Panc1 (cell line): ENCODE measurements around the gene PPARG. TPM values are rescaled to one million over a fixed set of nuclear protein-coding genes. Genes with fewer than 3 reads are reported as not detected.

Experiments
- ATAC-seq: fragments of 200-7000 bp; cut with Tn5 transposase; 2 replicates; pipeline ENCODE4 v1.9.1; 2020; ENCODE audit warnings: mild to moderate bottlenecking, moderate library complexity
- BruUV-seq: library from RNA; stranded (reverse); fragments of 400-500 nt; replicated peaks from 2 replicates; lab custom pipeline; 2021; lab: Mats Ljungman, UMichigan
- CTCF ChIA-PET: fragments of 300-600 bp; sonication (Branson Sonifier 250); formaldehyde crosslinking; loops from one replicate; lab custom pipeline; 2022; ENCODE audit warnings: antibody characterized with exemption; lab: Charles Lee
- POLR2A ChIA-PET: fragments of 300-600 bp; sonication (Branson Sonifier 250); formaldehyde crosslinking; loops from one replicate; lab custom pipeline; 2022; ENCODE audit warnings: antibody characterized with exemption; lab: Charles Lee
- DNase-seq: peaks from one replicate; pipeline ENCODE4 v3.0.0-alpha.2; 2010; ENCODE audit warnings: low read depth, low spot score
- H3K27ac ChIP-seq: 2 replicates; pipeline ENCODE4 v1.5.1; 2011; ENCODE audit warnings: mild to moderate bottlenecking, low read length, inconsistent platforms
- H3K27me3 ChIP-seq: fragments of 200-500 bp; sonication (Bioruptor generic); 2 replicates; pipeline ENCODE4 v1.6.0; 2014; ENCODE audit warnings: low read length, inconsistent platforms; ENCODE audit not compliant: control insufficient read depth, insufficient read depth
- H3K36me3 ChIP-seq: fragments of 200-500 bp; sonication (Bioruptor generic); 2 replicates; pipeline ENCODE4 v1.5.1; 2014; ENCODE audit warnings: inconsistent platforms, mild to moderate bottlenecking, low read length, moderate library complexity; ENCODE audit not compliant: control insufficient read depth, insufficient read depth
- H3K4me1 ChIP-seq: 2 replicates; pipeline ENCODE4 v1.5.1; 2011; ENCODE audit warnings: inconsistent platforms, mild to moderate bottlenecking, low read length, moderate library complexity; ENCODE audit not compliant: control insufficient read depth, insufficient read depth
- H3K4me3 ChIP-seq, 2 experiments: 2 replicates each; pipeline ENCODE4 v1.5.1; 2011 to 2012; ENCODE audit warnings: low read depth in 2 of 2, low read length in 2 of 2, mild to moderate bottlenecking in 2 of 2, inconsistent platforms in 1 of 2, moderate library complexity in 1 of 2
- H3K9me3 ChIP-seq: fragments of 200-500 bp; sonication (Bioruptor generic); 2 replicates; pipeline ENCODE4 v1.5.1; 2014; ENCODE audit warnings: low read depth, mild to moderate bottlenecking, inconsistent platforms, low read length, moderate library complexity; ENCODE audit not compliant: control insufficient read depth, insufficient read depth
- POLR2AphosphoS5 ChIP-seq: IDR thresholded peaks from 2 replicates; pipeline ENCODE4 v1.6.1; 2012; ENCODE audit warnings: mild to moderate bottlenecking, low read depth, low read length, moderate library complexity
- SIN3A ChIP-seq: IDR thresholded peaks from 2 replicates; pipeline ENCODE4 v1.6.1; 2012; ENCODE audit warnings: low read depth, mild to moderate bottlenecking, low read length, moderate library complexity, borderline replicate concordance; ENCODE audit not compliant: insufficient read depth
- TCF7L2 ChIP-seq: IDR thresholded peaks from 2 replicates; pipeline ENCODE4 v1.6.1; 2011; ENCODE audit warnings: mild to moderate bottlenecking, low read depth, low read length, inconsistent platforms
- in situ Hi-C: cut with HindIII; loops from 2 replicates; pipeline ENCODE4 v1.10.0; 2016; ENCODE audit warnings: low sequenced_read_pairs, low pct_unique_long_range_greater_than_20kb
- intact Hi-C: fragments of 100-400 bp; cut with micrococcal nuclease; formaldehyde crosslinking; loops from one replicate; pipeline ENCODE4 v1.10.0; 2022; ENCODE audit not compliant: unreplicated experiment
- total RNA-seq: library from RNA; stranded (reverse); gene quantifications from one replicate; pipeline ENCODE4 v1.2.1, GENCODE V29; 2021; ENCODE audit not compliant: unreplicated experiment
- TF ChIP-seq, protein P1 (sequence below), 2 experiments: IDR thresholded peaks; 2 replicates each; pipeline ENCODE4 v1.6.1; 2011 to 2012; ENCODE audit warnings: low read depth in 2 of 2, control low read depth in 1 of 2, low read length in 1 of 2, mild to moderate bottlenecking in 1 of 2, moderate library complexity in 1 of 2; ENCODE audit not compliant: insufficient read depth in 1 of 2
- TF ChIP-seq, protein P2 (sequence below): fragments of 450-650 bp; IDR thresholded peaks from 2 replicates; pipeline ENCODE4 v1.5.1; 2017; ENCODE audit warnings: mild to moderate bottlenecking

PPARG gene
- total RNA-seq, 1 experiment from 2014 or later = 88.1 TPM

- TF ChIP-seq SIN3A (no peak), POLR2AphosphoS5 (no peak), TCF7L2 (no peak)
- TF ChIP-seq, protein P1, sequence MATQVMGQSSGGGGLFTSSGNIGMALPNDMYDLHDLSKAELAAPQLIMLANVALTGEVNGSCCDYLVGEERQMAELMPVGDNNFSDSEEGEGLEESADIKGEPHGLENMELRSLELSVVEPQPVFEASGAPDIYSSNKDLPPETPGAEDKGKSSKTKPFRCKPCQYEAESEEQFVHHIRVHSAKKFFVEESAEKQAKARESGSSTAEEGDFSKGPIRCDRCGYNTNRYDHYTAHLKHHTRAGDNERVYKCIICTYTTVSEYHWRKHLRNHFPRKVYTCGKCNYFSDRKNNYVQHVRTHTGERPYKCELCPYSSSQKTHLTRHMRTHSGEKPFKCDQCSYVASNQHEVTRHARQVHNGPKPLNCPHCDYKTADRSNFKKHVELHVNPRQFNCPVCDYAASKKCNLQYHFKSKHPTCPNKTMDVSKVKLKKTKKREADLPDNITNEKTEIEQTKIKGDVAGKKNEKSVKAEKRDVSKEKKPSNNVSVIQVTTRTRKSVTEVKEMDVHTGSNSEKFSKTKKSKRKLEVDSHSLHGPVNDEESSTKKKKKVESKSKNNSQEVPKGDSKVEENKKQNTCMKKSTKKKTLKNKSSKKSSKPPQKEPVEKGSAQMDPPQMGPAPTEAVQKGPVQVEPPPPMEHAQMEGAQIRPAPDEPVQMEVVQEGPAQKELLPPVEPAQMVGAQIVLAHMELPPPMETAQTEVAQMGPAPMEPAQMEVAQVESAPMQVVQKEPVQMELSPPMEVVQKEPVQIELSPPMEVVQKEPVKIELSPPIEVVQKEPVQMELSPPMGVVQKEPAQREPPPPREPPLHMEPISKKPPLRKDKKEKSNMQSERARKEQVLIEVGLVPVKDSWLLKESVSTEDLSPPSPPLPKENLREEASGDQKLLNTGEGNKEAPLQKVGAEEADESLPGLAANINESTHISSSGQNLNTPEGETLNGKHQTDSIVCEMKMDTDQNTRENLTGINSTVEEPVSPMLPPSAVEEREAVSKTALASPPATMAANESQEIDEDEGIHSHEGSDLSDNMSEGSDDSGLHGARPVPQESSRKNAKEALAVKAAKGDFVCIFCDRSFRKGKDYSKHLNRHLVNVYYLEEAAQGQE (IDR thresholded peaks at IDR 0.05; ENCODE audit: insufficient read depth in 1 of 2, low read depth in 2 of 2, low read length in 1 of 2) = no peak
- TF ChIP-seq, protein P2, sequence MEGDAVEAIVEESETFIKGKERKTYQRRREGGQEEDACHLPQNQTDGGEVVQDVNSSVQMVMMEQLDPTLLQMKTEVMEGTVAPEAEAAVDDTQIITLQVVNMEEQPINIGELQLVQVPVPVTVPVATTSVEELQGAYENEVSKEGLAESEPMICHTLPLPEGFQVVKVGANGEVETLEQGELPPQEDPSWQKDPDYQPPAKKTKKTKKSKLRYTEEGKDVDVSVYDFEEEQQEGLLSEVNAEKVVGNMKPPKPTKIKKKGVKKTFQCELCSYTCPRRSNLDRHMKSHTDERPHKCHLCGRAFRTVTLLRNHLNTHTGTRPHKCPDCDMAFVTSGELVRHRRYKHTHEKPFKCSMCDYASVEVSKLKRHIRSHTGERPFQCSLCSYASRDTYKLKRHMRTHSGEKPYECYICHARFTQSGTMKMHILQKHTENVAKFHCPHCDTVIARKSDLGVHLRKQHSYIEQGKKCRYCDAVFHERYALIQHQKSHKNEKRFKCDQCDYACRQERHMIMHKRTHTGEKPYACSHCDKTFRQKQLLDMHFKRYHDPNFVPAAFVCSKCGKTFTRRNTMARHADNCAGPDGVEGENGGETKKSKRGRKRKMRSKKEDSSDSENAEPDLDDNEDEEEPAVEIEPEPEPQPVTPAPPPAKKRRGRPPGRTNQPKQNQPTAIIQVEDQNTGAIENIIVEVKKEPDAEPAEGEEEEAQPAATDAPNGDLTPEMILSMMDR = no peak
- H3K36me3 ChIP-seq = peaks cover 12% of the 10 kb centered on the region; the same call in 1 of the 2 replicates
- H3K27ac ChIP-seq = 0 out of 2 replicates have a peak overlapping the region, but pooled peaks have one; percentile 39
- no peaks in the 10 kb centered on the region for H3K27me3 ChIP-seq
- ChIA-PET CTCF (no interaction called here), POLR2A (interaction anchor here (0.6 kb wide), 1 partner anchor 16 kb away, joined by 3 read pairs; no protein-coding TSS in a partner anchor)
- no peak for ATAC-seq
- BruUV-seq = no TSS peak
- H3K9me3 ChIP-seq = no peaks in the 10 kb centered on the region
- in situ Hi-C loops (no loop called here), intact Hi-C loops (no loop called here)
- peaks cover 12% of the 10 kb centered on the region; the same call in 1 of the 2 replicates for H3K4me1 ChIP-seq
- DNase-seq = no peak
- no peak overlapping the region for H3K4me3 ChIP-seq
Observed at GRCh38 chr3:12381199-12381598, 92.3 kb downstream of the PPARG start.

DNA sequence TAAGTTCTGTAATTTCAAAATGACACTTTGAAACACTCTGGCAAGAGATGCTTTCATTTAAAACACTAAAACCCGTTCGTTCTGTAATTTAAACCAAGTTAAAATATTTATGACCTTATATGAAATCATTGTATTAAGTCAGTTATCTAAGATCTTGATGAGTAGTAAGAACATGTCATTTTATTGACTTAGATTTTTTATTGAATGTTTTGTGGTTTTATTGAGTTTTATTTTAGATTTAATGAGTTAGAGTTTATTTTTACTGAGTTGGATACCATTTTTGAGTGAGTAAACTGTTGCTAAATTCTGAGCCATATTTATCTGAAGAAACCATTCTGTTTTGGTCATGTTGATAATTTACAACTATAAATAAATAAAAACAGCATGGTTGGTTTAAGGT is 94.3 kb downstream of the PPARG start:
- BruUV-seq = no TSS peak
- Histone ChIP-seq H3K4me1 (peaks cover 10% of the 10 kb centered on the region; the same call in 1 of the 2 replicates), H3K27me3 (no peaks in the 10 kb centered on the region), H3K9me3 (no peaks in the 10 kb centered on the region), H3K27ac (no peak overlapping the region), H3K36me3 (peaks cover 12% of the 10 kb centered on the region; the same call in 1 of the 2 replicates), H3K4me3 (no peak overlapping the region)
- POLR2A ChIA-PET = no interaction called here
- no peak for DNase-seq
- intact Hi-C loops = no loop called here
- CTCF ChIA-PET = no interaction called here
- TF ChIP-seq POLR2AphosphoS5 (no peak), TCF7L2 (no peak), SIN3A (no peak)
- TF ChIP-seq, protein P1 (IDR thresholded peaks at IDR 0.05; ENCODE audit: insufficient read depth in 1 of 2, low read depth in 2 of 2, low read length in 1 of 2) = no peak
- TF ChIP-seq, protein P2 = no peak
- in situ Hi-C loops = no loop called here
- no peak for ATAC-seq
